ENCODE measurements around the gene KCNS1.
A peak's percentile ranks its signal among the peaks of the same experiment; 100 is the strongest.
"Not testable (repeated sequence)": the region's sequence is repeated elsewhere in the genome, so short reads cannot be mapped to it uniquely, and the experiment has no call there.

The KCNS1 gene, protein sequence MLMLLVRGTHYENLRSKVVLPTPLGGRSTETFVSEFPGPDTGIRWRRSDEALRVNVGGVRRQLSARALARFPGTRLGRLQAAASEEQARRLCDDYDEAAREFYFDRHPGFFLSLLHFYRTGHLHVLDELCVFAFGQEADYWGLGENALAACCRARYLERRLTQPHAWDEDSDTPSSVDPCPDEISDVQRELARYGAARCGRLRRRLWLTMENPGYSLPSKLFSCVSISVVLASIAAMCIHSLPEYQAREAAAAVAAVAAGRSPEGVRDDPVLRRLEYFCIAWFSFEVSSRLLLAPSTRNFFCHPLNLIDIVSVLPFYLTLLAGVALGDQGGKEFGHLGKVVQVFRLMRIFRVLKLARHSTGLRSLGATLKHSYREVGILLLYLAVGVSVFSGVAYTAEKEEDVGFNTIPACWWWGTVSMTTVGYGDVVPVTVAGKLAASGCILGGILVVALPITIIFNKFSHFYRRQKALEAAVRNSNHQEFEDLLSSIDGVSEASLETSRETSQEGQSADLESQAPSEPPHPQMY

DNA sequence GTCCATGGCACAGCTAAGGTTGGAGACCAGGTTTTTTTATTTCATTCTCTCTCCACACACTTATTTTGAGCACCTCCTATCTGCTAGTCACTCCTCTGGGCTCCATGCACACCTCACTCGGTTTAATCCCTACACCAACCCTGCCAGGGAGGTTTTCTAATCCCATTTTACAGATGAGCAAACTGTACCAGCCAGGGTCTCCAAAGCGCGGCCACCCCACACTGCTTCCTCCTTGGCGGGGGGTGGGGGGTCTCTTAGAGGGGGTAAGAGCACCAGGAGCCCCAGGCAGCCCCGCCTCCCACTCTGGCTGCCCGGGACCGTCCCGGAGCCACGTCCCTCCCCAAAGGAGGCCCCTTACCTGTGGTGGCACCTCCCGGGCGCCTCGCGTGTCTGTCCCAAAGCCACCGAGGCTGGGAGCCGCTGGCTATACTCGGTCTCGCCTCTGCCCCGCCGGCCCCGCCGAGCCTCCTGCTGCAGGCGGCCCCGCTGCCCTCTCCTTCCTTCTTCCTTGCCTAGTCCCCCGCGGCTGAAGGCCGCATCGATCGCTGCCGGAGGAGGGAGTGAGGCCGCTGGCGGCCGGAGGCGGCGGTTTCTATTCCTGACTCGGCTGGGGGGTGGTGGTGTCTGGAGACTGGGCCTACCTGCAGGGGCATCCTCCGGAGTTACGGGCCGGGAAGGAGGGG lies at the start of gene KCNS1:
TSS of gene KCNS1 (minus strand) at position 565 of the 683 bp plus-strand sequence. CDS start 1,891 bp downstream, outside the sequence.
- no peak for DNase-seq

DNA sequence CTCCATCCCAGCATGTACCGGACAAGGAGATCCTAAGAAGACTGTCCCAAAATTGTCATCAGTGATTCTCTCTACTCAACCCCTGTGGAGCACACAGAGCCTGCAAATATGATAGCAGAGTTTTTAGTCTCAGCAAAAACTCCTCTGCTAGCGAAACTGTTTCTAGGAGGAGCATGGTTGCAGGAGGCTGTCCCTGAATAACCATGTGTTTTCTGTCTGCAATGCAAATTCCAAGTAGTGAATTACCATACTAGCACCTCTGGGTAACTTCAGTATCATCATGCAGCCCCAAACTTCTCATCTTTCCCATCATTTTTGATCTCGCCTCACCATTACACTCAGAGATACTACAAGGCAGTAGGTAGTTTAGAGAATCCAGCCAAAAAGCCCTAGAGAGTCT lies 48.1 kb upstream of the KCNS1 start:
- no peak for DNase-seq

- no peak for DNase-seq
These were observed 39.9 kb upstream of the KCNS1 start for GRCh38 chr20:45140836-45141235.

- not testable (repeated sequence) for DNase-seq
These were observed 38.9 kb upstream of the KCNS1 start for GRCh38 chr20:45139733-45140375.

DNA sequence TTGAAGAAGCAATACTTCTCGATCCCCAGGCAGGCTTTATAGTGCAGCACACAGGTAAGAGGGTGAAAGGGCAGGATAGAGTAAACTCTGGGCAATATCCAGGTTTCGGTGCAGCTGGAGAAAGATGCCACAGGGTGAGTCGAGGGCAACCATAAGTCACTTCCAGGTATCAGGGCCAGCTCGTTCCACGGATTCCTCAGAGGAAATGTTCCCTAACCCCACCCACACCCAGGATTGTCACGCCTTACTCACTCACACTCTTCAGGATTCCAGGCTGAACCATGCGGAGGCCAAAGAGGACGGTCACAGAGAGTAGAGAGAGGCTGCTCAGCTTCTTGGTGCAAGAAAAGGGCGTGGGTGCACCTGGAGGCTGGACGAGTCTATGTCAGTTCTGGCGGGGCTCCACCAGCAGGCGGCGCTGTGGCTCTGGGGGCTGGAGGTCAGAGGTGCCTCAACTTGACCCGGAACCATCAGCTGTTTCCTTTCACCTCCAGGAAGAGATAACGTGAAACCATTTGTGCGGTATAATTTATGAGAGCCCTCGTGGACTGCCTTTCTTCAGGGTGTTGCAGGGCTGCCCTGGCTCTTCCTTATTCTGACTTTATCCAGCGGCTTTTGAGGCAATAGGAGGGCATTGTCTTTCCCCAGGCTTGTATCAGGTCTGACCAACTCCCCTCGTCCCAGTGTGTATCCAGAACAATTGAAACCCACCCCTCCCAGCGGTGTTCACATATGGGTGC lies 37.8 kb upstream of the KCNS1 start:
- peak; percentile 57 for DNase-seq

- DNase-seq: no peak
These were observed 36.0 kb upstream of the KCNS1 start for GRCh38 chr20:45136911-45137310.

DNA sequence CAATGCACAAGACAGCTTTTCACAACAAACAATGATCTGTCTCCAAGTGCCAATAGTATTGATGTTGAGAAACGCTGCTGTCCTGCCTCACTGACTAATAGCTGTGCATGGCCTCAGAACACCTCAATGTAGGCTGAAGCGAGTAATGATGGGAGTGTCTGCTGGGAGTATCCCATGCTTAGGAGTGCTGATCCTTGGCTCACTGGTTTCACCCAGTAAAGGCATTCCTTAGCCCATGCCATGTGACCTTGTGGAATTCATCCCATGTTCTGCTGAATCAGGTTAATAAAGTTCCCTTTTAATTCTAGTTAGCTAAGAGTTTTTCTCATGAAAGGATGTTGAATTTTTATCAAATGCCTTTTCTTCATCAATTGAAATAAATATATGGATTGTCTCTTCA lies 27.2 kb upstream of the KCNS1 start:
- no peak for DNase-seq

GRCh38 chr20:45124365-45124764 lies 23.4 kb upstream of the KCNS1 start, which contains the start of gene WFDC12:
WFDC12 (minus strand) TSS chr20:45124465; CDS start chr20:45124447, 18 bp downstream.
- no peak for DNase-seq

DNA sequence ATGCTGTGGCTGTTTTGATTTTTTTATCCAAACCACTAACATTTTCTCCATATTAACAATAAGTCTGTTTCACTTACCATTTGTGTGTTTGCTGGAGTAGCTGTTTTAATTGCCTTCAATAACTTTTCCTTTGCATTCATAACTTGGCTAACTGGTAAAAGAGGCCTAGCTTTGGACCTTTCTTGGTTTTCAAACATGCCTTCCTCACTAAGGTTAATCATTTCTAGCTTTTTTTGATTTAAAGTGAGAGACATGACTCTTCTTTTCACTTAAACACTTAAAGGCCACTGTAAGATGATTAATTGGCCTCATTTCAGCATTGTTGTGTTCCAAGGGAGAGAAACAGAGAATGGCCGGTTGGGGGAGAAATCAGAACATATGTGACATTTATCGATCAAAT lies 20.5 kb upstream of the KCNS1 start:
- no peak for DNase-seq

GRCh38 chr20:45119556-45120266 lies 18.8 kb upstream of the KCNS1 start:
- no peak for DNase-seq

DNA sequence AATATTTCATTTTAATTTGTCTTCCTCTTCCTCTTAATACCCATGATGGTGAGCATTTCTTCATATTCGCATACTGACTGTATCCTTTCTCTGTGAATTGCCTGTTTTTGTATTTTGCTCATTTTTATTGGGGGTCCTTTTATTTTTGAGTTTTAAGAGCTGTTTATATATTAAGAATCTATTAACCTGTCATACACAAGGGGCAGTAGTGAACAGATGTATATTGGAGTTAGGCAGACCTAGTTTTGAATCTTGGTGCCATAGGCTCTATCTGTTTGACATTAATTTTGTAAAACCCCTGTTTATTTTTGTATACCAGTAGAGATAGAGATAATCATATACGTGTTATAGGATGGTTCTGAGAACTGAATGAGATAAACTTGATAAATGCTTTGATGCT lies 17.1 kb upstream of the KCNS1 start:
- no peak for DNase-seq

GRCh38 chr20:45117581-45117980 lies 16.7 kb upstream of the KCNS1 start:
- no peak for DNase-seq

DNA sequence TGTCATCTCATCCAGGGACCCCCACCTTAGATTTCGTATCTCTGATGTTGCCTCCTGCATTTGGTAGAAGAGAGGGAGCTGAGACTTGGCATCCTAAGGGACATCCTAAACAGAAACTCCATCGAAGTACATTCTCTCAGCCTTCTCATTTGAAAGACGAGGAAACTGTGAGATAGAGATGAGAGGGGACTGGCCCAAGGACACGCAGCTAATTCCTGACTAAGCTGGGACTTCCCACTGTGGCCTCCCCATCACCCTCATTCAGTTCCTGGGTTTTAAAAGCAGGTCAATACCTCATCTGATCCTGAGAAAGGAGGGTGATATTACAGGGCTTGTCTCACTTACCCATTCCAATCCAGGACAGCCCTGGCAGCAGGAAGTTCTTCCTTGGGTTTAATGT lies 14.9 kb upstream of the KCNS1 start:
- no peak for DNase-seq

DNA sequence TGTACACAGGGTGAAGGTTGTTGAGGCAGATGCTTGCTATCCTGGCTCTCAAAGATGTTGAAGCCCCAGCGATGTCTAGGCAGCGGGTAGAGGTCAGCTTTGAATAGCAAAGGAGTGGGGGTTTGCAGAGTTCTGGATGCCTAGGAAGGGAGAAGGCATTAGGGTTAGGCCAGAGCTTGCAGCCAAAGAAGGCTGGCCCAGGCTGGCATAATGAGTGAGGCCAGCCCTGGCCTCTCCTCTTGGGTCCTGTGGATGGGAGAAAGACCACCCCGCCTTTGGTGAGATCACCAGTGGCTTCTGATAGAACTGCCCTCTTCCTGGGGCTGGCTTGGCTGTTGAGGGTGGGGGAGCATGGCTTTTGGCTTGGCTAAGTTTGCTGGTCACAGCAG lies 14.5 kb upstream of the KCNS1 start:
- no peak for DNase-seq

DNA sequence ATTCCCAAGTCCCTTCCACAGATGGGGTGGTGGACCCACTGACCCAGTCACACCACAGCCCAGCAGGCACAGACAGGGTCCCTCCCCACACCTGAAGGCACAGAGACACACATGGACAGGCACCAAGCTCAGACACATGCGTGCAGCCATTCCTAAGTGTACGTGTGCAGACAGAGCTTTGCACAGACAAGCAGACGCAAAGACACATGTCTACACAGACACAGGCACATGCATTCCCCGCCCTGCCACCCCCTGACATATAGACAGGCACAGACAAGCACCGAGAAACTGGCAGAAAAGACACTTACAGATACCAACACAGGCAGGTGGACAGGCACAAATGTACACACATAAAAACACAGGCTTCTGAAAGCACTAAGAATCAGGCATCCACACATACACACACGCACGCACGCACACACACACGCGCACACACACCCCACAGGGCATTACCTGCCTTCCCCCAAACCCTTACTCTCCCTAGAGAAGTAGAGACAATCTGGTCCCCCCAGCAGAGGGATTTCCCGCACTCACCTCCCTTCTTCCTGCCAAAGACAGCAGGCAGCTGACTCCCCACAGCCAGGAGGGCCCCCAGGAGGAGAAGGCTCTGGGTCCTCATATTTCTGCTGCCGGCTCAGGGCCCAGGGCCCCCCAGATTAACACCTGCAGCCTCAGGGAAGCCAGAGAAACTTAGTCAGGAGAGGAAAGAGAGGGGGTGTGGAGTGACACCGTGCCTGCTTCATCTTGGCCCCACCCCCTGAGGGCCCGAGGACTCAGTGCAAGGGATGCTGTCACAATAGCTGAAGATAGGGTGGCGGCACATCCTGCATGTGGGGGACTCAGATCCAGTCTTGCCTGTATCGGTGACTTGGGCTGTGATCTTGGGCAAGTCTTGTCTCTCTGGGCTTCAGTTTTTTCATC lies 13.8 kb upstream of the KCNS1 start, which contains the start of gene WFDC5:
TSS of gene WFDC5 (minus strand) at position 710 of the 921 bp plus-strand sequence. CDS start at position 619, 91 bp downstream.
- no peak for DNase-seq

DNA sequence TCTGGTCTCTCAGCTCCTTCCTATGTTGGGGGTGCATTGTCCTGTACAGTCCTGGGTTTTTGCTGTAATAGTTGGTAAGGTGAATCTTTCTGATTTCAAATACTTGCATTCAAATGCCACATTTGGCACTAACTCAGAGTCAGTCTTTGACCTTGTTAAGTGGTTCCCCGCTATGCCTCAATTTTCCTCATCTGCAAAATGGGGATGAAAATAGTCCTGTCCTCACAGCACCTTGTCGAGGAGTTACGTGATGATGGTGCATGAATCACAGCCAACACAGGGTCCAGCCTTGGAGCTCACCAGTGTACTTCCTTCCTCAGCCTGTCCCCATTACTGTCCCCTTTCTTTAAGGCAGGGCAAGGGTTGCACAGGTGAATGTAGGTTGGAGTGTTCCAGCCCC lies 12.9 kb upstream of the KCNS1 start:
- no peak for DNase-seq

DNA sequence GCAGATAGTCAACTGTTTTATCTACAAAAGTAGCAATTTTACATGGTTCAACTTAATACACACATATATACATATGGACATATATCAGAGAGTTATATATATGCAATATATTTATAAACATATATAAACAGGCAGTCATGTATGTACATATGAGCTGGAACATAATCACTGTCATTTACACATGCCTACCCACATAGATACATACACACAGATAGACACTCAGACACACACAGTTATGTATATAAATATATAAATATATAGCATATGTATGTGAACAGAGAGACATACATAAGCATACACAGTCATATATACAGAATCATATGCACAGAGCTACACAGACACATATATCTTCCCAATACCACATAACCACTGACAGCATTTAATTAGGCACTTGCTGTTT lies 11.8 kb upstream of the KCNS1 start:
- DNase-seq: no peak

DNA sequence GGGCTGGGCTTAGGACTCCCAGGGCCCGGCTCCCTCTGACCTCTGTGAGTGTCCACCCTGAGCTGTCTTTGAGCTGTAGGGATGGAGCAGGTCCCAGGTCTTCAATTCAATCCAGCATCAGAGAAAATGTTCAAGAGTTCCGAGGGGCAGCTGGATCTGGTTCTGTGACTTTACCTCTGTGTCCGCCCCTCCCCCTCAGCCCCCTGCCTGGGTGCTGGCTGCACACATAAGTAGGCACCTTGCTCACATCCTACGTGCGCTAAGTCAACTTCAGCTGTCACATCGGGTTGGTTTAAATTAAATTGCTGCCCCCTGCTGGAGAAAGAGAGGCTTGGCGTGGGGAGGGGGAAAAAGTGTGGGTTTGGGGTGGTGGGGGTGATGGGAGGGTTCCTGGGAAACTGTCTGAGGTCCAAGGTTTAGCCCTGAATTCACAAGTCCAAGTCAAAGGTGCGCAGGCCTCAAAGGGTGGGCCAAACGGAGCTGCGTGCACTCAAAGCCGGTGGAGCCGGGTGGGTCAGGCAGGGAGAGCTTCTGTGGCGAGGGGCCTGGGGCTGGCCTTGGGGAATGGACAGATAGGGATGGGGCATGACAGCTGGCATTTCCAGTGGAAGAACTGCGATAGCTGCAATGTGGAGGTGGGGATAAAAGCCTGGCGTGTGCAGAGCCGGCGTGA lies 11.0 kb upstream of the KCNS1 start:
- DNase-seq: peak; percentile 17

GRCh38 chr20:45111285-45111684 lies 10.4 kb upstream of the KCNS1 start:
- no peak for DNase-seq

DNA sequence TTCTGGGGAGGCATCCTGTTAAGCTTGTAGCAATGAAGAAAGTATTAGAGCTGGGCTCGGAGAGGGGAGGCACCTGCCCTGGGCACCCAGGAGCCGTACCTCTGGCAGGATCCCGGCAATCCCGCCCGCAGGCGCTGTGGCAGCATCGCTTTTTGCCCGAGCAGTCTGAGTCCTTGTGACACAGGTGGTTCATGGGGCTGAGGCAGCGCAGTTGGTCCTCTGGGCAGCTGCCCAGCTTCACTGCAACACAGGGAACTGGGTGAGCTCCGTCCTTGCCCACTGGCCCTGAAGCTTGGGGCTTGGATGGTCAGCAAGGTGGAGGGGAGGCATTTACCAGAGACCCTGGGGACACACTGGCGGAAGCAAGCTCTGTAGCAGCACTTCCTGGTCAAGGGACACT lies 9.4 kb upstream of the KCNS1 start:
- DNase-seq: no peak
